SK-N-SH treated with all-trans-retinoic acid at 6 μM for 48 hours (cell line): ENCODE results near the gene UST.

Source experiments
- ATAC-seq: fragments of 200-7000 bp; cut with Tn5 transposase; 3 replicates; pipeline ENCODE4 v1.9.1; 2020; ENCODE audit warnings: mild to moderate bottlenecking, moderate library complexity
- BACH2 ChIP-seq: fragments of 250-450 bp; sonication (Bioruptor Pico); IDR thresholded peaks from 2 replicates; pipeline ENCODE4 v1.9.0; 2021; ENCODE audit warnings: mild to moderate bottlenecking, borderline replicate concordance
- ESRRG ChIP-seq: fragments of 250-450 bp; sonication (Bioruptor Pico); IDR thresholded peaks from 2 replicates; pipeline ENCODE4 v1.6.1; 2021; ENCODE audit warnings: mild to moderate bottlenecking
- GLIS3 ChIP-seq: fragments of 250-450 bp; sonication (Bioruptor Pico); IDR thresholded peaks from 2 replicates; pipeline ENCODE4 v1.5.0; 2020; ENCODE audit warnings: mild to moderate bottlenecking, moderate library complexity
- ISL1 ChIP-seq: fragments of 250-450 bp; sonication (Bioruptor Pico); IDR thresholded peaks from 2 replicates; pipeline ENCODE4 v2.1.2; 2022; ENCODE audit warnings: mild to moderate bottlenecking, moderate library complexity
- OSR1 ChIP-seq: fragments of 250-450 bp; sonication (Bioruptor Pico); IDR thresholded peaks from 2 replicates; pipeline ENCODE4 v1.8.0; 2022; ENCODE audit warnings: moderate library complexity, mild to moderate bottlenecking, inconsistent platforms
- PPARA ChIP-seq: fragments of 250-450 bp; sonication (Bioruptor Pico); IDR thresholded peaks from 2 replicates; pipeline ENCODE4 v1.5.0; 2020; ENCODE audit warnings: mild to moderate bottlenecking, borderline replicate concordance
- RARB ChIP-seq: fragments of 250-450 bp; sonication (Bioruptor Pico); IDR thresholded peaks from 2 replicates; pipeline ENCODE4 v1.8.0; 2021; ENCODE audit warnings: mild to moderate bottlenecking, moderate library complexity
- SNAI2 ChIP-seq: fragments of 250-450 bp; sonication (Bioruptor Pico); IDR thresholded peaks from 2 replicates; pipeline ENCODE4 v1.5.0; 2020; ENCODE audit warnings: mild to moderate bottlenecking, moderate library complexity
- TCF4 ChIP-seq: fragments of 250-450 bp; sonication (Bioruptor Pico); IDR thresholded peaks from 2 replicates; pipeline ENCODE4 v1.8.0; 2021; ENCODE audit warnings: mild to moderate bottlenecking, moderate library complexity, borderline replicate concordance
- TOX ChIP-seq: fragments of 250-450 bp; sonication (Bioruptor Pico); IDR thresholded peaks from 2 replicates; pipeline ENCODE4 v1.8.0; 2021; ENCODE audit warnings: mild to moderate bottlenecking, moderate library complexity, borderline replicate concordance
- ZC3H10 ChIP-seq: fragments of 250-450 bp; sonication (Bioruptor Pico); IDR thresholded peaks from 2 replicates; pipeline ENCODE4 v1.5.1; 2021; ENCODE audit warnings: mild to moderate bottlenecking, moderate library complexity
- ZFP30 ChIP-seq: fragments of 450-650 bp; formaldehyde crosslinking; IDR thresholded peaks from 2 replicates; pipeline ENCODE4 v1.5.0; 2022; ENCODE audit warnings: mild to moderate bottlenecking, moderate library complexity
- ZNF565 ChIP-seq: fragments of 450-650 bp; formaldehyde crosslinking; conservative IDR thresholded peaks from 2 replicates; pipeline ENCODE4 v1.5.0; 2020; ENCODE audit warnings: low read depth, mild to moderate bottlenecking, moderate library complexity
- ZNF70 ChIP-seq: fragments of 450-650 bp; formaldehyde crosslinking; IDR thresholded peaks from 2 replicates; pipeline ENCODE4 v1.5.0; 2020; ENCODE audit warnings: mild to moderate bottlenecking, moderate library complexity
- TF ChIP-seq, protein P1 (sequence below): fragments of 250-450 bp; sonication (Bioruptor Pico); IDR thresholded peaks from 2 replicates; pipeline ENCODE4 v1.8.0; 2020; ENCODE audit warnings: mild to moderate bottlenecking, moderate library complexity, borderline replicate concordance
- TF ChIP-seq, protein P2 (sequence below): fragments of 250-450 bp; sonication (Bioruptor Pico); IDR thresholded peaks from 2 replicates; pipeline ENCODE4 v1.5.1; 2020; ENCODE audit warnings: low read depth, mild to moderate bottlenecking, moderate library complexity
- TF ChIP-seq, protein P3 (sequence below): fragments of 250-450 bp; sonication (Bioruptor Pico); IDR thresholded peaks from 2 replicates; pipeline ENCODE4 v1.5.0; 2020; ENCODE audit warnings: mild to moderate bottlenecking, moderate library complexity
- TF ChIP-seq, protein P4 (sequence below): fragments of 250-450 bp; sonication (Bioruptor Pico); IDR thresholded peaks from 2 replicates; pipeline ENCODE4 v1.5.1; 2021; ENCODE audit warnings: mild to moderate bottlenecking, moderate library complexity

Gene UST

DNA sequence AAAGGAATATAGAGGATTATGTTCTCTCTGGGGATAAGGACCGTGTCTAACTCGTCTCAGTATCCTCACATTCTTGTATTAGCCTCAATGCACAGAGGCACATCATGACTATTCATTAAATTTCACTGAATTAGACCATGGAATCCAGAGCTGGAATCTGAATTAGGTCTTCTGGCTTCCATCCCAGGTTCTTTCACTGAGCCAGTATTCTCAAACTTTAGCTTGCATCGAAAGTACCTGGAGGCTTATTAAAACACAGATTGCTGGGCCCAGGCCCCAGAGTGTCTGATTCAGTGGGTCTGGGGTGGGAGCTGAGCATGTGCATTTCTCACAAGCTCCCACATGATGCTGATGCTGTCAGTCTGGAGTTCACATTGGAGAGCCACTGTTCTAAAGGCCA is 142.0 kb downstream of the UST start (continued):
- TF ChIP-seq, protein P1, sequence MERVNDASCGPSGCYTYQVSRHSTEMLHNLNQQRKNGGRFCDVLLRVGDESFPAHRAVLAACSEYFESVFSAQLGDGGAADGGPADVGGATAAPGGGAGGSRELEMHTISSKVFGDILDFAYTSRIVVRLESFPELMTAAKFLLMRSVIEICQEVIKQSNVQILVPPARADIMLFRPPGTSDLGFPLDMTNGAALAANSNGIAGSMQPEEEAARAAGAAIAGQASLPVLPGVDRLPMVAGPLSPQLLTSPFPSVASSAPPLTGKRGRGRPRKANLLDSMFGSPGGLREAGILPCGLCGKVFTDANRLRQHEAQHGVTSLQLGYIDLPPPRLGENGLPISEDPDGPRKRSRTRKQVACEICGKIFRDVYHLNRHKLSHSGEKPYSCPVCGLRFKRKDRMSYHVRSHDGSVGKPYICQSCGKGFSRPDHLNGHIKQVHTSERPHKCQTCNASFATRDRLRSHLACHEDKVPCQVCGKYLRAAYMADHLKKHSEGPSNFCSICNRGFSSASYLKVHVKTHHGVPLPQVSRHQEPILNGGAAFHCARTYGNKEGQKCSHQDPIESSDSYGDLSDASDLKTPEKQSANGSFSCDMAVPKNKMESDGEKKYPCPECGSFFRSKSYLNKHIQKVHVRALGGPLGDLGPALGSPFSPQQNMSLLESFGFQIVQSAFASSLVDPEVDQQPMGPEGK (CRISPR knock-in tag): no peak
- no peak for TF ChIP-seq ZFP30

DNA sequence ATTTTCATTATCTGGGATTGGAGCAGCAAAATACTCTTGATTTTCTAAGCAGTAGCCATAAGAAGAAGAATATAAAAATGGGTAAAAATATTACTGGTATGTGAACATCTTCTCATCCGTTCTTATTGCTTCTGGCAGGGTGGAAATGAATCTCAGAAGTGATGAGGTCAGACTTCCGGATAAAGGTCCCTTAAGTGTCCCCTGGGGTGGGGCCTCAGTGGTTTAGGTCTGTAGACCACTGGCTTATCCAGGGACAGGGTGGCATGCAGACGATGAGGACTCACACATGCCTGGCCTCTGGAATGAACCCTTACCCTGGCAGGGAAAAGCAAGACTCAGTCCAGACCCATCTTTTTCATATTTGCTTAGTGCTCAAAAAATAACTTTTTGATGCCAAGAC is 143.3 kb downstream of the UST start:
- ATAC-seq: peak; percentile 27
- TF ChIP-seq, protein P2, sequence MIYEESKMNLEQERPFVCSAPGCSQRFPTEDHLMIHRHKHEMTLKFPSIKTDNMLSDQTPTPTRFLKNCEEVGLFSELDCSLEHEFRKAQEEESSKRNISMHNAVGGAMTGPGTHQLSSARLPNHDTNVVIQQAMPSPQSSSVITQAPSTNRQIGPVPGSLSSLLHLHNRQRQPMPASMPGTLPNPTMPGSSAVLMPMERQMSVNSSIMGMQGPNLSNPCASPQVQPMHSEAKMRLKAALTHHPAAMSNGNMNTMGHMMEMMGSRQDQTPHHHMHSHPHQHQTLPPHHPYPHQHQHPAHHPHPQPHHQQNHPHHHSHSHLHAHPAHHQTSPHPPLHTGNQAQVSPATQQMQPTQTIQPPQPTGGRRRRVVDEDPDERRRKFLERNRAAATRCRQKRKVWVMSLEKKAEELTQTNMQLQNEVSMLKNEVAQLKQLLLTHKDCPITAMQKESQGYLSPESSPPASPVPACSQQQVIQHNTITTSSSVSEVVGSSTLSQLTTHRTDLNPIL (CRISPR knock-in tag): no peak
- TF ChIP-seq GLIS3 (no peak), ESRRG (no peak), SNAI2 (no peak), TCF4 (CRISPR knock-in tag) (no peak), PPARA (CRISPR knock-in tag) (no peak), ZC3H10 (no peak)
- TF ChIP-seq, protein P3, sequence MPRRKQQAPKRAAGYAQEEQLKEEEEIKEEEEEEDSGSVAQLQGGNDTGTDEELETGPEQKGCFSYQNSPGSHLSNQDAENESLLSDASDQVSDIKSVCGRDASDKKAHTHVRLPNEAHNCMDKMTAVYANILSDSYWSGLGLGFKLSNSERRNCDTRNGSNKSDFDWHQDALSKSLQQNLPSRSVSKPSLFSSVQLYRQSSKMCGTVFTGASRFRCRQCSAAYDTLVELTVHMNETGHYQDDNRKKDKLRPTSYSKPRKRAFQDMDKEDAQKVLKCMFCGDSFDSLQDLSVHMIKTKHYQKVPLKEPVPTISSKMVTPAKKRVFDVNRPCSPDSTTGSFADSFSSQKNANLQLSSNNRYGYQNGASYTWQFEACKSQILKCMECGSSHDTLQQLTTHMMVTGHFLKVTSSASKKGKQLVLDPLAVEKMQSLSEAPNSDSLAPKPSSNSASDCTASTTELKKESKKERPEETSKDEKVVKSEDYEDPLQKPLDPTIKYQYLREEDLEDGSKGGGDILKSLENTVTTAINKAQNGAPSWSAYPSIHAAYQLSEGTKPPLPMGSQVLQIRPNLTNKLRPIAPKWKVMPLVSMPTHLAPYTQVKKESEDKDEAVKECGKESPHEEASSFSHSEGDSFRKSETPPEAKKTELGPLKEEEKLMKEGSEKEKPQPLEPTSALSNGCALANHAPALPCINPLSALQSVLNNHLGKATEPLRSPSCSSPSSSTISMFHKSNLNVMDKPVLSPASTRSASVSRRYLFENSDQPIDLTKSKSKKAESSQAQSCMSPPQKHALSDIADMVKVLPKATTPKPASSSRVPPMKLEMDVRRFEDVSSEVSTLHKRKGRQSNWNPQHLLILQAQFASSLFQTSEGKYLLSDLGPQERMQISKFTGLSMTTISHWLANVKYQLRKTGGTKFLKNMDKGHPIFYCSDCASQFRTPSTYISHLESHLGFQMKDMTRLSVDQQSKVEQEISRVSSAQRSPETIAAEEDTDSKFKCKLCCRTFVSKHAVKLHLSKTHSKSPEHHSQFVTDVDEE (CRISPR knock-in tag): no peak

DNA sequence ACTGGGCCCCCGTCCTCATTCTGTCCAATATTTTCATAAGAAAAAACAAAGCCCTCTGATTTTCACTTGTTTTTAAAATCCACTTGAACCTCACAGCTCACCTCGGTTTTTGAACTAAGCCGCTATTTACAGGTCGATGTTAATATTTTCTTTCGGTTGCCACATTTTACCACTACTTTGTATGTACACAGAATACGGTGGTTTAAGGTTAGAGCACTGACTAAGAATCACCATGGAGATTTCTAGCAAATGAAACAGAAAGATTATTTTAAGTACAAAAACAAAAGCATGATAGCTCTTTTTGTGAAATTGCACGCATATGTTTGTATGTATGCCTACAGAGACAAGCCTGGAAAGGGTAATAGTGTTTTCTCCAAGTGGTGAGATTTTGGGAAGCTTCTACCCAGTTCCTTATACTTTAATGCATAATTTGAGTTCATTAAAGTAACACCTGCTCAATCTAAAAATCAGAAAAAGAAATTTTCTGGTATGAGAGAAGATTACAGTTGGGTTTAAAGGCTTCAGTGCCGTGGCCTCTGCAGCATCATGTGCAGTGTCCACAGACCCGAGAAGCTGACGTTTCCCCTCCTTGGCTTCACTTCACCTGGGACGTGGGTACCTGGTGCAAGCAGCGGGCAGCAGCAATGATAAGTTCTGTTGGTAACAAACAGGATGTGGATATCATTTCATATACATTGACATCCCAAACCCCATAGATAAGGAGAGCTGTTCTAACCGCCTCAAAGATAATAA is 144.0 kb downstream of the UST start:
- TF ChIP-seq, protein P3 (CRISPR knock-in tag): no peak
- ATAC-seq: no peak

DNA sequence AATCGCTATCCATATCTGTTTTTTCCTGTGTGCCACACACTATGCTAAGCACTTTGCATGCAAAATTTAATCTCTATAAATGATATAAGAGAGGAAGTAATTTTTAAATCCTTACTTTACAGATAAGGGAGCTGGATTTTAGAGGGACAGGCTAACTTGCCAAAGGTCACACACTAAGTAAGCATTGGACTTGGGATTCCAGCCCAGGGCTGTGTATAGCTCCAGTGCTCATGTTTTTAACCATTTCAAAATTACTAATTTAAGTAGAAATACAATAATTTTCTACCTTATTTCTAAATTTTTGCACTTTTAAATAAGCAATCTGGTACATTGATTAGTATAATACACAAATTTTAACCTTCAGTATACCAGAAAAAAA is 144.6 kb downstream of the UST start:
- TF ChIP-seq ZC3H10: no peak
- no peak for ATAC-seq

DNA sequence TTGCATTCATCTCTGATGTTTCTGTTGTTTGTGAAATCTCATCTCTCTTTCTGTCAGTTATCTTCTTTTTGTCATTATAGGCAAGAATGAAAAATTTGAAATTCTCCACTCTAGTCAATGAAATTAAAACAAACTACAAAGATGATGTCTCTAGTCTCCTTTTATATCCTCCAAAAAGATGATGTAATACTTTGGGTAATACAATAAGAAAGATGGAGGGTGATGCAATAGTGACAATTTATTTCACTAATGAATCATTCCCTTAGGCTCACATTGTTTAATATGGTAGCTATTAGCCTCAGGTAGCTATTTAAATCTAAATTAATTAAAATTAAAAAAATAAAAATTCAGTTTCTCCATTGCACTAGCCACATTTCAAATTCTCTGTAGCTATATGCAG is 145.4 kb downstream of the UST start:
- ATAC-seq: no peak
- TF ChIP-seq GLIS3: no peak
- TF ChIP-seq TCF4 (CRISPR knock-in tag): no peak
- TF ChIP-seq ZNF70: no peak
- TF ChIP-seq ISL1 (CRISPR knock-in tag): no peak
- TF ChIP-seq, all 23 proteins: peak for 0

DNA sequence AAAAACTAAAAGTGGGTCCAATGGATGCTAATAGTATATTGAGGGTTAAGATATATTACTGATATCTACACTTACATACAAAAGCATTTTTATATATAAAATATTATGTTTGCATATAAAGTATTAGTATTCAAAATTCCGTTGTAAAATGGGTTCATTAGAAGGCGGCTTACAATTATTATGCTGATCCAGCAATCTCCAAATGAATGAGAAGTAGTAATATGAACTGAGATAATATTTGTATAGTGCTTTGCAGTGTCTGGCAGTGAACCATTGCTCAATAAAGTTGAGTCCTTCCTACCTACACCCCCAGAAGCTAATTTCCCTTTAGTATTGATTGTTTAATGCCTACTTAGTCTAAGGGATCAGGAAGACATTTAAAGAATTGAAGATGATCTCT is 146.2 kb downstream of the UST start:
- ATAC-seq: no peak
- TF ChIP-seq PPARA (CRISPR knock-in tag) (no peak), ZNF565 (CRISPR knock-in tag) (no peak), TOX (CRISPR knock-in tag) (no peak), SNAI2 (no peak), RARB (CRISPR knock-in tag) (no peak), ZFP30 (no peak), BACH2 (CRISPR knock-in tag) (no peak), TCF4 (CRISPR knock-in tag) (no peak), ESRRG (no peak), OSR1 (CRISPR knock-in tag) (no peak)
- TF ChIP-seq, protein P2 (CRISPR knock-in tag): no peak
- TF ChIP-seq, protein P1 (CRISPR knock-in tag): no peak
- TF ChIP-seq, protein P4, sequence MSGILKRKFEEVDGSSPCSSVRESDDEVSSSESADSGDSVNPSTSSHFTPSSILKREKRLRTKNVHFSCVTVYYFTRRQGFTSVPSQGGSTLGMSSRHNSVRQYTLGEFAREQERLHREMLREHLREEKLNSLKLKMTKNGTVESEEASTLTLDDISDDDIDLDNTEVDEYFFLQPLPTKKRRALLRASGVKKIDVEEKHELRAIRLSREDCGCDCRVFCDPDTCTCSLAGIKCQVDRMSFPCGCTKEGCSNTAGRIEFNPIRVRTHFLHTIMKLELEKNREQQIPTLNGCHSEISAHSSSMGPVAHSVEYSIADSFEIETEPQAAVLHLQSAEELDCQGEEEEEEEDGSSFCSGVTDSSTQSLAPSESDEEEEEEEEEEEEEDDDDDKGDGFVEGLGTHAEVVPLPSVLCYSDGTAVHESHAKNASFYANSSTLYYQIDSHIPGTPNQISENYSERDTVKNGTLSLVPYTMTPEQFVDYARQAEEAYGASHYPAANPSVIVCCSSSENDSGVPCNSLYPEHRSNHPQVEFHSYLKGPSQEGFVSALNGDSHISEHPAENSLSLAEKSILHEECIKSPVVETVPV (CRISPR knock-in tag): no peak
